CD4-positive, alpha-beta T cell treated with Interleukin-15 for 1 hour (primary cell): ENCODE results near the gene APLF.
"Not testable (repeated sequence)": the region's sequence is repeated elsewhere in the genome, so short reads cannot be mapped to it uniquely, and the experiment has no call there.

Experiments
- DNase-seq: peaks from one replicate; pipeline ENCODE4 v3.0.0-alpha.2; 2020

Gene APLF

GRCh38 chr2:68537011-68537410 is 69.6 kb downstream of the APLF start:
- no peak for DNase-seq

GRCh38 chr2:68537809-68538208 is 70.4 kb downstream of the APLF start:
- DNase-seq: no peak

- DNase-seq: no peak
Observed at GRCh38 chr2:68544811-68545210, 77.4 kb downstream of the APLF start.

GRCh38 chr2:68548396-68548795 is 81.0 kb downstream of the APLF start:
- no peak for DNase-seq

GRCh38 chr2:68553098-68553497 is 85.7 kb downstream of the APLF start:
- no peak for DNase-seq

GRCh38 chr2:68555425-68556206 is 88.2 kb downstream of the APLF start:
- not testable (repeated sequence) for DNase-seq

GRCh38 chr2:68556381-68556780 is 89.0 kb downstream of the APLF start:
- no peak for DNase-seq

GRCh38 chr2:68558576-68558975 is 91.2 kb downstream of the APLF start:
- no peak for DNase-seq

- DNase-seq: no peak
Observed at GRCh38 chr2:68559692-68560091, 92.3 kb downstream of the APLF start.

- DNase-seq: no peak
Observed at GRCh38 chr2:68560545-68560944, 93.2 kb downstream of the APLF start.

- DNase-seq: no peak
Observed at GRCh38 chr2:68561372-68561771, 94.0 kb downstream of the APLF start.

- DNase-seq: no peak
Observed at GRCh38 chr2:68562934-68563333, 95.5 kb downstream of the APLF start.

- no peak for DNase-seq
Observed at GRCh38 chr2:68564426-68564825, 97.0 kb downstream of the APLF start.

GRCh38 chr2:68565273-68565672 is 97.9 kb downstream of the APLF start:
- DNase-seq: no peak

- DNase-seq: no peak
Observed at GRCh38 chr2:68565858-68566257, 98.5 kb downstream of the APLF start.

GRCh38 chr2:68566362-68566761 is 99.0 kb downstream of the APLF start:
- no peak for DNase-seq

- DNase-seq: no peak
Observed at GRCh38 chr2:68568116-68568515, 100.7 kb downstream of the APLF start.

- no peak for DNase-seq
Observed at GRCh38 chr2:68569604-68570003, 102.2 kb downstream of the APLF start.

GRCh38 chr2:68570434-68570833 is 103.0 kb downstream of the APLF start:
- not testable (repeated sequence) for DNase-seq

- DNase-seq: no peak
Observed at GRCh38 chr2:68574202-68574791, 106.9 kb downstream of the APLF start.

- DNase-seq: no peak
Observed at GRCh38 chr2:68577183-68577582, 109.8 kb downstream of the APLF start.

- DNase-seq: no peak
Observed at GRCh38 chr2:68579689-68580088, 112.3 kb downstream of the APLF start.

- no peak for DNase-seq
Observed at GRCh38 chr2:68588589-68588988, 121.2 kb downstream of the APLF start.

GRCh38 chr2:68589963-68590362 is 122.6 kb downstream of the APLF start:
- DNase-seq: no peak

GRCh38 chr2:68590702-68591101 is 123.3 kb downstream of the APLF start:
- no peak for DNase-seq
